Naive B cell (primary cell): ENCODE measurements around the gene LRRC55. TPM values are rescaled to one million over a fixed set of nuclear protein-coding genes. Genes with fewer than 3 reads are reported as not detected.

ENCODE experiments used
- ATAC-seq, 2 donors: fragments of 150-1000 bp; cut with Tn5 transposase; 2 replicates each; pipeline ENCODE4 v1.10.0; 2021; ENCODE audit warnings: low read depth in 2 of 2, mild to moderate bottlenecking in 2 of 2, moderate library complexity in 2 of 2
- DNase-seq: peaks from one replicate; pipeline ENCODE4 v3.0.0; 2022
- H3K27ac Mint-ChIP-seq, 6 donors: one replicate each; pipeline ENCODE4 v1.8.0; 2020 to 2022; ENCODE audit warnings: mild to moderate bottlenecking in 6 of 6, mixed read lengths in 6 of 6, moderate library complexity in 5 of 6, inconsistent platforms in 2 of 6
- H3K27me3 Mint-ChIP-seq, 3 donors: one replicate each; pipeline ENCODE4 v1.8.0; 2021 to 2022; ENCODE audit warnings: mixed read lengths in 3 of 3, mild to moderate bottlenecking in 1 of 3
- H3K36me3 Mint-ChIP-seq, 2 donors: one replicate each; pipeline ENCODE4 v1.8.0; 2020 to 2022; ENCODE audit warnings: mixed read lengths in 2 of 2, inconsistent platforms in 1 of 2, mild to moderate bottlenecking in 1 of 2
- H3K4me1 Mint-ChIP-seq, 3 donors: one replicate each; pipeline ENCODE4 v1.8.0; 2020 to 2022; ENCODE audit warnings: mixed read lengths in 3 of 3, inconsistent platforms in 1 of 3, mild to moderate bottlenecking in 1 of 3, moderate library complexity in 1 of 3
- H3K4me3 Mint-ChIP-seq, 8 donors: one replicate each; pipeline ENCODE4 v1.8.0; 2020 to 2022; ENCODE audit warnings: mild to moderate bottlenecking in 8 of 8, mixed read lengths in 8 of 8, moderate library complexity in 8 of 8, inconsistent platforms in 2 of 8
- H3K9me3 Mint-ChIP-seq, 7 donors: one replicate each; pipeline ENCODE4 v1.8.0; 2020 to 2022; ENCODE audit warnings: mixed read lengths in 7 of 7, mild to moderate bottlenecking in 5 of 7, inconsistent platforms in 2 of 7, moderate library complexity in 1 of 7
- polyA plus RNA-seq, 6 donors: library from polyadenylated mRNA; unstranded; fragments of 300-500 nt; fragmentation: Illumina TruSeq; gene quantifications; one replicate each; pipeline ENCODE4 v1.2.3, GENCODE V29; 2021; ENCODE audit warnings: low read depth in 6 of 6

Gene LRRC55
- polyA plus RNA-seq, 6 donors from 2014 or later = not detected

DNA sequence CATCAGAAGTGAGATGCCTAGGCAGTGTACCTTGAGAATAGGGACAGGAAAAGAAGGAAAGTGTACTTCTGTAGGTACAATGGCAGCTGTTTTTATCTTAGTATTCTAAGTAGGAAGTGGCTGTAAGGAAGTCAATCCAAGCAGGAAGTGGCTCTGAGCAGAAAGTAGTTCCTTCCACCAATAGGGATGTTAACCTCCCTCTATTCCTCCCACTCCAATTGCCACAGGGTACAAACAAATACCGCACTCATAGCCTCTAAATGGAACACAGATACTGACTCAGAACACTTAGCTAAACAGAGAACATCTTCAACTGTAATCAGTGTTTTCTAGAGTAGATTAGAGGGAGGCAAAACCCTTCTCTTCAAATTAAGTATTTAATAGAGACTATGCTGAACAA is 10.6 kb downstream of the LRRC55 start:
- no peak for ATAC-seq
- Mint-ChIP-seq H3K27ac (no peak overlapping the region), H3K36me3 (no peaks in the 10 kb centered on the region), H3K9me3 (peaks cover 0 to 17% (median 0%) of the 10 kb centered on the region in 7 donors), H3K27me3 (peaks cover 19 to 50% (median 29%) of the 10 kb centered on the region in 3 donors), H3K4me1 (no peaks in the 10 kb centered on the region), H3K4me3 (no peak overlapping the region)
- DNase-seq = no peak

- Mint-ChIP-seq H3K4me3 (no peak overlapping the region), H3K27me3 (peaks cover 11 to 38% (median 23%) of the 10 kb centered on the region in 3 donors), H3K27ac (no peak overlapping the region), H3K4me1 (no peaks in the 10 kb centered on the region), H3K9me3 (peaks cover 0 to 14% (median 0%) of the 10 kb centered on the region in 7 donors), H3K36me3 (no peaks in the 10 kb centered on the region)
- no peak for ATAC-seq
- no peak for DNase-seq
Observed at GRCh38 chr11:57196596-57196995, 14.8 kb downstream of the LRRC55 start.

GRCh38 chr11:57197762-57198161 is 16.0 kb downstream of the LRRC55 start:
- Mint-ChIP-seq H3K27ac (no peak overlapping the region), H3K4me1 (no peaks in the 10 kb centered on the region)

GRCh38 chr11:57199330-57199729 is 17.6 kb downstream of the LRRC55 start:
- Mint-ChIP-seq H3K4me1 (no peaks in the 10 kb centered on the region), H3K4me3 (no peak overlapping the region)

More at GRCh38 chr11:57197762-57198161, 16.0 kb downstream of the LRRC55 start:
- H3K4me3 Mint-ChIP-seq = no peak overlapping the region
- H3K9me3 Mint-ChIP-seq = peaks cover 0 to 14% (median 0%) of the 10 kb centered on the region in 7 donors
- no peak for ATAC-seq
- DNase-seq = no peak
- H3K27me3 Mint-ChIP-seq = peaks cover 11 to 34% (median 19%) of the 10 kb centered on the region in 3 donors
- H3K36me3 Mint-ChIP-seq = no peaks in the 10 kb centered on the region

DNA sequence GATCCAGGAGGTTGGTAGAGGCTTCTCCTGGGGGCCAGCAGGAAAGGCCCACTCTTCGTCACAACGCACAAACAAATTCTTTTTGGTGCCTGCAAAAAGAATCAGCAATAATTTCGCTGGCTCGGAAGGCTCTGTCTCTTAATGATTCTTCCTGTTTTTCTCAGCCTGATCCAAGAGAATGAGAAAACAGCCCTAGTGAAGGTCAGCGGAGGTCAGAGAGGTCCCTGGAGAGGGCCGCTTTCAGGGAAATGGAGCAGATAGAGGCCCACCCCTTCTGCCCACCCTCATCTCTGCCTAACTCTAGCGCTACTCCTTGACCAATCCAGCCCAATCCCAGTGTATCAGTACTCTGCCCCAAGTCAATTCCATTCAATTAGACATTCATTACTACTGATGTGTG is 19.2 kb downstream of the LRRC55 start:
- Mint-ChIP-seq H3K27ac (no peak overlapping the region), H3K27me3 (peaks cover 10 to 30% (median 12%) of the 10 kb centered on the region in 3 donors), H3K36me3 (no peaks in the 10 kb centered on the region), H3K9me3 (peaks cover 0 to 4% (median 0%) of the 10 kb centered on the region in 7 donors), H3K4me3 (no peak overlapping the region), H3K4me1 (no peaks in the 10 kb centered on the region)
- DNase-seq = no peak
- ATAC-seq = no peak

More at GRCh38 chr11:57199330-57199729, 17.6 kb downstream of the LRRC55 start:
- Mint-ChIP-seq H3K36me3 (no peaks in the 10 kb centered on the region), H3K27ac (no peak overlapping the region), H3K27me3 (peaks cover 6 to 32% (median 8%) of the 10 kb centered on the region in 3 donors), H3K9me3 (peaks cover 0 to 4% (median 0%) of the 10 kb centered on the region in 7 donors)
- DNase-seq = no peak
- no peak for ATAC-seq

DNA sequence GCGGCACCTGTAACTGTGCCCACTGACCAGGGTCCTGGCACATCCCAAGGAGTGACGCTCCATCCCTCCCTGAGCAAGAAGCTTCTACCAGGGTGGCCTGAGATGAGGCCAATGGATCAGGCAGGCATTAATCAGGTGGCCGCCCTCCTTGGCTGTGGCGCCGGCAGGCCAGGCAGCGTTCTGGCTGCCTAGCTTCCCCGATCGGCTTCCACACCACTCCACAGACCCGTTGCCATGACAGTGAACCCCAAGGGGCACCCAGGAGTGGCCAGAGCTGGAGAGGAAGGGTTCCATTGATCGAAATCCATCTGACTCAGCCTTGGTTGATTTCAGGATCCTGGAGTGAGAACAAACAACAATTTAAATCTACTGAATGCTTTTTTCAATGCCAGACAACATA is 20.5 kb downstream of the LRRC55 start:
- DNase-seq (no peak), ATAC-seq (no peak)
- Mint-ChIP-seq H3K4me1 (no peaks in the 10 kb centered on the region), H3K36me3 (no peaks in the 10 kb centered on the region), H3K4me3 (no peak overlapping the region), H3K9me3 (peaks cover 0 to 4% (median 0%) of the 10 kb centered on the region in 7 donors), H3K27ac (no peak overlapping the region), H3K27me3 (peaks cover 19 to 32% (median 24%) of the 10 kb centered on the region in 3 donors)

GRCh38 chr11:57203359-57203758 is 21.6 kb downstream of the LRRC55 start:
- Mint-ChIP-seq H3K4me1 (no peaks in the 10 kb centered on the region), H3K27ac (no peak overlapping the region), H3K4me3 (no peak overlapping the region), H3K36me3 (no peaks in the 10 kb centered on the region), H3K9me3 (peaks cover 0 to 4% (median 0%) of the 10 kb centered on the region in 7 donors), H3K27me3 (peaks cover 19 to 40% (median 32%) of the 10 kb centered on the region in 3 donors)
- DNase-seq (no peak), ATAC-seq (no peak)

GRCh38 chr11:57203882-57204480 is 22.2 kb downstream of the LRRC55 start:
- ATAC-seq = no peak
- DNase-seq = no peak
- H3K36me3 Mint-ChIP-seq = no peaks in the 10 kb centered on the region
- H3K27me3 Mint-ChIP-seq = peaks cover 19 to 40% (median 37%) of the 10 kb centered on the region in 3 donors
- no peak overlapping the region for H3K4me3 Mint-ChIP-seq
- no peak overlapping the region for H3K27ac Mint-ChIP-seq
- no peaks in the 10 kb centered on the region for H3K4me1 Mint-ChIP-seq
- peaks cover 0 to 4% (median 0%) of the 10 kb centered on the region in 7 donors for H3K9me3 Mint-ChIP-seq

DNA sequence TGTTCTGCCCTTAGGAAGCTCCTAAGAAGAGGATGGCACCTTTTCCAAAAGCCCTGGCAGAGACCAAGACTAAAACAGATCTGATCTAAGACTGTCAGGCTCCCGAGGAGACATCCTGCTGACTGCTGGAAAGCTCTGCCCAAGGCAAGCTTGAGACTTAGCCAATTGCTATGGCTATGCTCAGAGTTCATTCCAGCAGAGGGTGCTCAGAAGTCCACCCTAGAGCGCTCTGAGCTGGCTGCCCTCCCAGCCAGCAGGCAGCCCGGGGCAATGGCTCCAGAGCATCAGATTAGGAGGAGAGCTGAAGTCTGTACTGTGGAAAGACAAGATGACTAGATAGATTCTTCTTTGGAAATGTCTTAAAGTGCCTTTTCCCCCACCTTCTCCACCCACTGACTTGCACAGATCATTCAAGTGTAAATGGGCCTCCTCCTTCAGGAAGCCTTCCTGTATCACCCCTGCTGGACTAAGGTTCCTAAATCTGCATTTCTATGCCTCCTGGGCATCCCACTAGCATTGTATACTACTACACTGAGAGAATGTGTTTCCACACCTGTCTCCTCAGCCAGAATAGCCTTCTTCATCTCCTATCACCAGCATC is 23.4 kb downstream of the LRRC55 start:
- H3K27ac Mint-ChIP-seq = no peak overlapping the region
- H3K36me3 Mint-ChIP-seq = no peaks in the 10 kb centered on the region
- no peaks in the 10 kb centered on the region for H3K4me1 Mint-ChIP-seq
- H3K4me3 Mint-ChIP-seq = no peak overlapping the region
- no peak for DNase-seq
- H3K27me3 Mint-ChIP-seq = peaks cover 19 to 40% (median 37%) of the 10 kb centered on the region in 3 donors
- peaks cover 0 to 4% (median 0%) of the 10 kb centered on the region in 7 donors for H3K9me3 Mint-ChIP-seq
- no peak for ATAC-seq

GRCh38 chr11:57207168-57207567 is 25.4 kb downstream of the LRRC55 start:
- no peaks in the 10 kb centered on the region for H3K4me1 Mint-ChIP-seq
- peaks cover 13 to 39% (median 32%) of the 10 kb centered on the region in 3 donors for H3K27me3 Mint-ChIP-seq
- DNase-seq (no peak), ATAC-seq (no peak)
- H3K36me3 Mint-ChIP-seq = no peaks in the 10 kb centered on the region
- peaks cover 0 to 4% (median 0%) of the 10 kb centered on the region in 7 donors for H3K9me3 Mint-ChIP-seq
- no peak overlapping the region for H3K4me3 Mint-ChIP-seq
- no peak overlapping the region for H3K27ac Mint-ChIP-seq

DNA sequence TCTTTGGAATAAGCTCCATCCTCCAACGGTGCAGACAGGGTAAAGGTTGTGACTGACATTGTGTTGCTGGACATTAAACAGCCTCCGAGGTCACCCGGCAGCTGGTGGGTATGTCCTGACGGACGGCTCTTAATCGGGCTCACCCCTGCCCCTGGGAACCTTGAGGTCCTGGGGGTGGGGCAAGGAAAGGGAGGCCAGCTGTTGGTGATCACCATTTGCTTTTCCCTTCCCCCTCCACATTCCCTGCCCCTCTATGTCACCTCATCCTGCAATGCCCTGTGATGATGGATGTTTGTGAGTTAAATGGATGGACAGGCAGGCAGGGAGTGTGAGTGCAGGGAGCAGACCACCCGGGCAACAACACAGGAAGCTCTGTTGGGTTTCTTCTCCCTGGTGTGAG is 29.0 kb downstream of the LRRC55 start:
- no peaks in the 10 kb centered on the region for H3K4me1 Mint-ChIP-seq
- H3K4me3 Mint-ChIP-seq = no peak overlapping the region
- H3K36me3 Mint-ChIP-seq = no peaks in the 10 kb centered on the region
- DNase-seq (no peak), ATAC-seq (no peak)
- no peak overlapping the region for H3K27ac Mint-ChIP-seq
- peaks cover 0 to 2% (median 0%) of the 10 kb centered on the region in 7 donors for H3K9me3 Mint-ChIP-seq
- H3K27me3 Mint-ChIP-seq = peaks cover 9 to 30% (median 18%) of the 10 kb centered on the region in 3 donors

DNA sequence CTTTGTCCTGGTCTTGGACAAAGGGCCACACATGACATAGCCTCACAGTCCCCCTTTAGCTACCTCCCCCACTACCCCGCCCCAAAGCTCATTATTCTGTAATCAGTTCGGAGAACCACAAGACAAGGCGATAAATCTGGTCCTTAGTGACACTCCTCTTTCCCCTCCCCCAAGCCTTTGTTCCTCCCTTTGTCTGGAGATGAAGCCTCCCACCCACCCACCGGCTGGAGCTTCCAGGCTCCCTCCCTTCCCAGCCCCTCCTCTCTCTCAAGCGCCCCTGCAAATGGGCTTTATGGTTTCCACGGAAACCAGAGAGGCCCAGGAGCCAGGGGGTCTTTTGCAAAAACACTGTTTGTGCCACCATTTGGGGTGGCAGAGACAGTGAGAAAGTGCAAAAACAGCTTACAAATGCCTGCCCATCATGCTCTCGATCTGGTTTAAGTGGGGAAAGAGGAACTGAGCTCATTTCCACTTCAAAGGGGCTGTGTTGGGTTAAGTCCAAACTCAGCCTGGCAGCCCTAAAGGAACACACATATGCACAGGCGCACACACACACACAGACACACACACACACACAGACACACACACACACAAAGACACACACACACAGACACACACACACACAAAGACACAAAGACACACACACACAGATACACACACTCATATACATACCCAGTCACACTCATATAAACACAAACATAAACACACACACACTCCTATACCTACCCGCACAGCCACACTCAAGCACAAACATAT is 31.8 kb downstream of the LRRC55 start:
- no peak overlapping the region for H3K27ac Mint-ChIP-seq
- no peak overlapping the region for H3K4me3 Mint-ChIP-seq

DNA sequence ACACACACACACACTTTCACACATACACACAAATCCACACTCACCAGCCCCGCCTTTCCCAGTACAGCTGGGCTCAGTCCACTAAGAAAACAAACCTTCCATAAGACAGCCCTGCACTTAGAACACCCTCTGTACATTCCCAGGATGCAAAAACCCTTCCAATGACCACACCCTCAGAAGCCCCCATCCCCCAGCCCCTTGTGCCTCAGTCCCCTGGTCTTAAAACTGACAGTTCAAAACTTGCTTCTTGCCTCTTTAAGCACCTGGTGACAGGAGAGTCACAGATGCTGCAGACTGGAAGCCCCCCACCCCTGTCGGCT is 32.3 kb downstream of the LRRC55 start:
- ATAC-seq (no peak), DNase-seq (no peak)
- H3K36me3 Mint-ChIP-seq = no peaks in the 10 kb centered on the region
- H3K4me3 Mint-ChIP-seq = no peak overlapping the region
- H3K27me3 Mint-ChIP-seq = peaks cover 0 to 15% (median 11%) of the 10 kb centered on the region in 3 donors
- H3K27ac Mint-ChIP-seq = no peak overlapping the region
- no peaks in the 10 kb centered on the region for H3K4me1 Mint-ChIP-seq
- peaks cover 0 to 2% (median 0%) of the 10 kb centered on the region in 7 donors for H3K9me3 Mint-ChIP-seq

More for the DNA sequence above, 31.8 kb downstream of the LRRC55 start:
- H3K36me3 Mint-ChIP-seq = no peaks in the 10 kb centered on the region
- H3K9me3 Mint-ChIP-seq = peaks cover 0 to 2% (median 0%) of the 10 kb centered on the region in 7 donors
- peaks cover 0 to 18% (median 11%) of the 10 kb centered on the region in 3 donors for H3K27me3 Mint-ChIP-seq
- DNase-seq (no peak), ATAC-seq (no peak)
- H3K4me1 Mint-ChIP-seq = no peaks in the 10 kb centered on the region
